ENCODE measurements around the gene IGF1R. TPM values are rescaled to one million over a fixed set of nuclear protein-coding genes. Genes with fewer than 3 reads are reported as not detected.

IGF1R gene
- total RNA-seq, 1 donor from 2014 or later: 62.7 TPM

DNA sequence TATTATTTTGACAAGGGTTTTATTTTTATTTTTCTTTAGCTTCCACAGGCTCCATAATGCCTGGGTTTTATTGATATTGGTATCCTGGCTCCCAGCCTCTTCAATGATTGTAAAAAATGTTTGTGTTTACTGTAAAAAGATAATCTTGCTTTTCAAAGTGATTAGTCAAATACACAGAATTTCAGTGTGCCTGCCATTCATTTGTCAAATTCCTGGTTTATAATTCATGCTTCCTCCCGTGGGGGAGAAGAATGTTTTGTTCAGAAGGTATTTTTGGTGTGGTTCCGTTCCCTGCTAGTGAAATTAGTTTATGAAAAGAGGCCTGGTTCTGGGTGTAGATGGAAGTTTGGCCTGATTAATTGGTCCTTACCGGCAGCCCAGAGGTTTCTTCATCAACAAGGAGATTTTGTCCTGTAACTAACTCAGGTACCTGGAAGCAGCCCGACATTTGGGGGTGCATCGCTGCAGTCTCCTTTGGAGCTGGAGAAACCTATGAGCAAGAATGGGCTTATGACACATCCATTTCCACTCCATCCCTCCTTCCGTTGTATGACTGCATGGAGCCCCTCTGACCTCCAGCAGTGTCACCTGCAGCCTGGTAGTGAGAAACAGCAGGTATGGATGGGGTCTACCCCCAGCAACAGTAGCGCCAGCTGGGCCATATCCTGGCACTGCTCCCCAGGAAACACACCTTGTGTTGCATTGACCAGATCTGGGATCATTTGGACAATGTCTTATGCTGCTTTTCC lies 257.8 kb downstream of the IGF1R start:
- Histone ChIP-seq H3K4me3 (ENCODE audit: low read depth, low read length) (no peak overlapping the region), H3K36me3 (ENCODE audit: control insufficient read depth, insufficient read depth, low read length) (no peaks in the 10 kb centered on the region), H3K27me3 (ENCODE audit: control insufficient read depth, insufficient read depth, low read length) (no peaks in the 10 kb centered on the region)
- no peak for DNase-seq (ENCODE audit: low read depth)
- TF ChIP-seq, protein P1, sequence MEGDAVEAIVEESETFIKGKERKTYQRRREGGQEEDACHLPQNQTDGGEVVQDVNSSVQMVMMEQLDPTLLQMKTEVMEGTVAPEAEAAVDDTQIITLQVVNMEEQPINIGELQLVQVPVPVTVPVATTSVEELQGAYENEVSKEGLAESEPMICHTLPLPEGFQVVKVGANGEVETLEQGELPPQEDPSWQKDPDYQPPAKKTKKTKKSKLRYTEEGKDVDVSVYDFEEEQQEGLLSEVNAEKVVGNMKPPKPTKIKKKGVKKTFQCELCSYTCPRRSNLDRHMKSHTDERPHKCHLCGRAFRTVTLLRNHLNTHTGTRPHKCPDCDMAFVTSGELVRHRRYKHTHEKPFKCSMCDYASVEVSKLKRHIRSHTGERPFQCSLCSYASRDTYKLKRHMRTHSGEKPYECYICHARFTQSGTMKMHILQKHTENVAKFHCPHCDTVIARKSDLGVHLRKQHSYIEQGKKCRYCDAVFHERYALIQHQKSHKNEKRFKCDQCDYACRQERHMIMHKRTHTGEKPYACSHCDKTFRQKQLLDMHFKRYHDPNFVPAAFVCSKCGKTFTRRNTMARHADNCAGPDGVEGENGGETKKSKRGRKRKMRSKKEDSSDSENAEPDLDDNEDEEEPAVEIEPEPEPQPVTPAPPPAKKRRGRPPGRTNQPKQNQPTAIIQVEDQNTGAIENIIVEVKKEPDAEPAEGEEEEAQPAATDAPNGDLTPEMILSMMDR (IDR thresholded peaks at IDR 0.05; ENCODE audit: insufficient read depth, low read length, poor library complexity, severe bottlenecking): no peak

DNA sequence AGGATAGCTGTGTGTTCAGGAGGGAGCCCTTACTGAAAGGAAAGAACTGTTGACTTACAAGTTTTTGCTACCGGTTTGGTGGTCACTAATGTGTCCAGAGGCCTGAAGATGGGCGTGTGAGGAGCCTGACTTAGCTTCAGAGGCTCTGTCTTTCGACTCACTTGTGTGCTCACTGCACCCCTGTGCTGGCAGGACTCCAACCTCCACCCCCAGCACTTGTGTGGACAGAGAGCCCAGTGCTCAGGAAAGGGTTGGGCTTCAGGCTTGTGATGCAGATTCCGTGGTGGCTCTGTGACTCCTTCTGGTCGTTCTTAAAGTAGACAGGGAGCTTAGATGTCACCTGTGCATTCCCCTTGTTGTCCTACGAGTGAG lies 258.4 kb downstream of the IGF1R start:
- no peak for DNase-seq (ENCODE audit: low read depth)
- Histone ChIP-seq H3K4me3 (ENCODE audit: low read depth, low read length) (no peak overlapping the region), H3K36me3 (ENCODE audit: control insufficient read depth, insufficient read depth, low read length) (no peaks in the 10 kb centered on the region), H3K27me3 (ENCODE audit: control insufficient read depth, insufficient read depth, low read length) (no peaks in the 10 kb centered on the region)
- TF ChIP-seq, protein P1 (IDR thresholded peaks at IDR 0.05; ENCODE audit: insufficient read depth, low read length, poor library complexity, severe bottlenecking): no peak

DNA sequence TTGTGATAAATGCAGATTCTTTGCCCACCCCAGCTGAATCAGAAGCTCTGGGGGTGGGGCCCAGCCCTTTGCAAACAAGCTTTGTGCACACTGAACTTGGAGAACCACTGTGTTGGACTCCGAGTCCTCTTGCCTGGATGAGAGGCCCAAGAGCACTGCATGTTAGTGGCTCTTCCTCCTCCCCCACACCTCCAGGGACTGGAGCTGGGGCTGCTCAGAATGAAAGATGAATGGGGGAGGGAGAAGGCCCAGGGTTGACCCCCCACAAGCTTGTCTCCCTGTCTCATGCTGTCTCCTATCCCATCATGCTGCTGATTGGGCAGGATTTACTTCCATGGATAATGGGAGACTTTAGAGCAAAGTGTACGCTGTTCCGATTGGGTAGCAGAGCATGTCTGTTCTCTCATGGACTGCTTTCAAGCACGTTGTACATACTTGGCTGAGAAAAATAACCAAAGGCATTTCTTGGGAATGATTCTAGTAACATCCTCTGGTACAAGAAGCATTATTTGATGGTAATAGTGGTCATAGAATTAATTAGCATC lies 259.7 kb downstream of the IGF1R start:
- Histone ChIP-seq H3K27me3 (ENCODE audit: control insufficient read depth, insufficient read depth, low read length) (no peaks in the 10 kb centered on the region), H3K4me3 (ENCODE audit: low read depth, low read length) (no peak overlapping the region), H3K36me3 (ENCODE audit: control insufficient read depth, insufficient read depth, low read length) (no peaks in the 10 kb centered on the region)
- TF ChIP-seq, protein P1 (IDR thresholded peaks at IDR 0.05; ENCODE audit: insufficient read depth, low read length, poor library complexity, severe bottlenecking): no peak
- DNase-seq (ENCODE audit: low read depth): no peak

DNA sequence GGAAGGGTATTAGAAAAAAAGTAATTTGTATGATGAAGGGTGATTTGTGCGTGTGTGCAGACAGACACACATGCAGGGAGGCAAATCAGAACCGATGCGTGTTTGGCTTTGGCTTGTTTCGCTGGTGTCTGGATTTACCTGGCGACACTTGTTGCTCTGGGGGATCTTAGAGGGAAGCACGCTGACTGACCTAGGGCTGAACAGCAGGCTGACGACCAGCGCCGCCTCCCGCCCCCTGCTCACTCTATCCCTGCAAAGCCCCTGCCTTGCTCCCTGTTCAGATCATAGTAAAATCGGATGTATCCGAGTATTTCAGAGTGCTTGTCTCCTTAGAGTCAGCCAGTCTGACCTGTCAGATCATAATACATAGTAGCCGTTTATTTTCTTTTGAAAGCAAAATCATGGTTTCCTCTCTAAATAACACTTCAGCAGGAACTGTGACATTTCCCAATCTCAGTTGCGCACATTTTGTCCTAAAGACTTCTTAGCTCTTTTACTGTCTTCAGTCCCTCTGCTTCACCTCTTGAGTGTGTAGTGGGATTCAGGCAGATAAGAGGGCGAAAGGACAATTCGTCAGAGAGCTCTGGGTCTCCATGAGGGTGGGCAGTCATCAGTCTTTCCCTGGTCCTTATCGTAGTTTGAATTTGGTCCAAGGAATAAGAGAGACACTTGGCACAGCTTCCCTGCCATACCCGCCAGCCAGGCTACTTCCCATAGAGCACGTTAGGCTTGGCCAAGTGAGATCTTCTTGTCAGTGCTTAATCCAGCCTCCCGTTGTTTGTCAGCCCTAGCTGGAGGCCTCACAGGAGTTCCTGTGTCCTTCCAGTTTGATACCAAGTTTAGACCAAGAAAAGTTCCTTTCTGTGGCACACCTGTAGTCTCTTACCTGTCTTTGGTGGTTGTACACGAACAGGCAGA lies 261.9 kb downstream of the IGF1R start:
- DNase-seq (ENCODE audit: low read depth): no peak
- H3K27me3 ChIP-seq (ENCODE audit: control insufficient read depth, insufficient read depth, low read length): no peaks in the 10 kb centered on the region
- H3K4me3 ChIP-seq (ENCODE audit: low read depth, low read length): no peak overlapping the region
- no peaks in the 10 kb centered on the region for H3K36me3 ChIP-seq (ENCODE audit: control insufficient read depth, insufficient read depth, low read length)
- TF ChIP-seq, protein P1 (IDR thresholded peaks at IDR 0.05; ENCODE audit: insufficient read depth, low read length, poor library complexity, severe bottlenecking): no peak

DNA sequence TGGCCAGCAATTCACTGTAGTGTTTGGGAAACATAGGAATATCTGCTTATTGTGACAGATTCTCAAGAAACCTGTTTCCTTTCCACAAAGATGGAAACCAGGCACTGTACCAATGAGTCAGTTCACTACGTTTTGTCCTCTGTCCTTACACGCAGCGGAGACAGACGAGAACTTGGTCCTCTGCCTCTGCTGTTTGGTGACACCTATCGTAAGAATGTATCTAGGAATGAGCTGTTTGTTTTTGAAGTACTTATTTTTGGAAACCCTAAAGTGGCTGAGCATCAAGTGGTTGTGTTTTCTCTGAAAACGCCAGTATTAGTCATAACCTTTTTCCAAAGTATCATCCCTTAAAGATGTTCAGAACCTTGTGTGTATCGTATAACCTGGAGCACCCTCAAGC lies 266.3 kb downstream of the IGF1R start:
- no peak for DNase-seq (ENCODE audit: low read depth)
- H3K36me3 ChIP-seq (ENCODE audit: control insufficient read depth, insufficient read depth, low read length): no peaks in the 10 kb centered on the region

More for the DNA sequence above, 266.3 kb downstream of the IGF1R start:
- H3K4me3 ChIP-seq (ENCODE audit: low read depth, low read length): no peak overlapping the region
- H3K27me3 ChIP-seq (ENCODE audit: control insufficient read depth, insufficient read depth, low read length): no peaks in the 10 kb centered on the region
- TF ChIP-seq, protein P1 (IDR thresholded peaks at IDR 0.05; ENCODE audit: insufficient read depth, low read length, poor library complexity, severe bottlenecking): no peak
